Trophoblast cell (in vitro differentiated cells and primary cell): ENCODE results near the gene FSTL4.

Experiments used
- DNase-seq, 2 donors: peaks; one replicate each; pipeline ENCODE4 v3.0.0-alpha.2; 2016
- H2AFZ ChIP-seq: 2 replicates; pipeline ENCODE4 v1.6.1; 2013; ENCODE audit warnings: low read length, moderate library complexity, mild to moderate bottlenecking; ENCODE audit not compliant: insufficient read depth, poor library complexity
- H2AK5ac ChIP-seq: 2 replicates; pipeline ENCODE4 v1.6.1; 2013; ENCODE audit warnings: mild to moderate bottlenecking, low read length
- H2BK120ac ChIP-seq: 2 replicates; pipeline ENCODE4 v1.6.1; 2013; ENCODE audit warnings: low read length, mild to moderate bottlenecking, moderate library complexity; ENCODE audit not compliant: insufficient read depth, poor library complexity
- H2BK12ac ChIP-seq: 2 replicates; pipeline ENCODE4 v1.6.1; 2013; ENCODE audit warnings: mild to moderate bottlenecking, low read length, moderate library complexity
- H2BK5ac ChIP-seq: 2 replicates; pipeline ENCODE4 v1.6.1; 2013; ENCODE audit warnings: low read length, low read depth, moderate library complexity, mild to moderate bottlenecking; ENCODE audit not compliant: poor library complexity
- H3K14ac ChIP-seq: 2 replicates; pipeline ENCODE4 v1.6.1; 2013; ENCODE audit warnings: mild to moderate bottlenecking, low read length
- H3K18ac ChIP-seq: 2 replicates; pipeline ENCODE4 v1.6.1; 2013; ENCODE audit warnings: mild to moderate bottlenecking, low read length
- H3K23ac ChIP-seq: 2 replicates; pipeline ENCODE4 v1.6.1; 2013; ENCODE audit warnings: low read length
- H3K27ac ChIP-seq: 2 replicates; pipeline ENCODE4 v1.5.1; 2013; ENCODE audit warnings: low read depth, mild to moderate bottlenecking, inconsistent platforms, low read length, moderate library complexity
- H3K27me3 ChIP-seq: 2 replicates; pipeline ENCODE4 v1.6.1; 2013; ENCODE audit warnings: inconsistent platforms, mild to moderate bottlenecking, low read length, moderate library complexity; ENCODE audit not compliant: insufficient read depth
- H3K36me3 ChIP-seq, 2 experiments: 1 replicate in 1 of 2; 2 replicates in 1 of 2; pipeline ENCODE4 v1.6.1; 2013; ENCODE audit warnings: low read length in 2 of 2, mild to moderate bottlenecking in 2 of 2, moderate library complexity in 1 of 2; ENCODE audit not compliant: insufficient read depth in 2 of 2, control insufficient read depth in 1 of 2
- H3K4ac ChIP-seq: 2 replicates; pipeline ENCODE4 v1.6.1; 2013; ENCODE audit warnings: low read depth, mild to moderate bottlenecking, low read length, moderate library complexity
- H3K4me1 ChIP-seq, 2 experiments: 1 replicate in 1 of 2; 2 replicates in 1 of 2; pipeline ENCODE4 v1.6.1; 2013; ENCODE audit warnings: low read length in 2 of 2, mild to moderate bottlenecking in 2 of 2, moderate library complexity in 1 of 2; ENCODE audit not compliant: insufficient read depth in 2 of 2, control insufficient read depth in 1 of 2
- H3K4me2 ChIP-seq: 2 replicates; pipeline ENCODE4 v1.6.1; 2013; ENCODE audit warnings: inconsistent platforms, mild to moderate bottlenecking, low read length, moderate library complexity
- H3K4me3 ChIP-seq: 2 replicates; pipeline ENCODE4 v1.5.1; 2013; ENCODE audit warnings: mild to moderate bottlenecking, low read depth, low read length, inconsistent platforms
- H3K79me1 ChIP-seq: one replicate; pipeline ENCODE4 v1.6.1; 2013; ENCODE audit warnings: low read length
- H3K79me2 ChIP-seq: 2 replicates; pipeline ENCODE4 v1.6.1; 2013; ENCODE audit warnings: low read length, mild to moderate bottlenecking; ENCODE audit not compliant: control insufficient read depth, insufficient read depth, poor library complexity
- H3K9ac ChIP-seq: 2 replicates; pipeline ENCODE4 v1.6.1; 2013; ENCODE audit warnings: mild to moderate bottlenecking, low read length
- H3K9me3 ChIP-seq: 2 replicates; pipeline ENCODE4 v1.6.1; 2013; ENCODE audit warnings: low read depth, mild to moderate bottlenecking, control low read depth, inconsistent platforms, low read length; ENCODE audit not compliant: insufficient read depth
- H4K12ac ChIP-seq: 2 replicates; pipeline ENCODE4 v1.6.1; 2013; ENCODE audit warnings: low read depth, mild to moderate bottlenecking, low read length, moderate library complexity
- H4K8ac ChIP-seq: 2 replicates; pipeline ENCODE4 v1.6.1; 2013; ENCODE audit warnings: low read depth, mild to moderate bottlenecking, low read length, moderate library complexity
- H4K91ac ChIP-seq: one replicate; pipeline ENCODE4 v1.6.1; 2013; ENCODE audit warnings: low read depth, mild to moderate bottlenecking, low read length, moderate library complexity
- WGBS: extraction: QIAGEN DNeasy Blood & Tissue Kit; methylation state at CpG from one replicate; pipeline ENCODE4 v1.1.7; 2013; ENCODE audit warnings: missing lambda C conversion rate; ENCODE audit not compliant: insufficient read length, insufficient coverage; ENCODE audit errors: extremely low coverage; 5-methylcytosine and 5-hydroxymethylcytosine counted together

FSTL4 gene

GRCh38 chr5:133458435-133458834 is 153.9 kb downstream of the FSTL4 start:
- H3K36me3 ChIP-seq, result no peaks in the 10 kb centered on the region
- no peak overlapping the region for H3K9ac ChIP-seq
- no peak overlapping the region for H3K27ac ChIP-seq
- no peak for DNase-seq
- no peak overlapping the region for H2AK5ac ChIP-seq
- H3K4me3 ChIP-seq, result no peak overlapping the region
- no peak overlapping the region for H2BK120ac ChIP-seq
- no peak overlapping the region for H4K8ac ChIP-seq
- H3K23ac ChIP-seq, result no peak overlapping the region
- no peak overlapping the region for H3K4me2 ChIP-seq
- no peak overlapping the region for H2AFZ ChIP-seq
- no peak overlapping the region for H3K18ac ChIP-seq
- H3K4ac ChIP-seq, result no peak overlapping the region
- H3K79me1 ChIP-seq, result no peaks in the 10 kb centered on the region
- H3K9me3 ChIP-seq, result no peaks in the 10 kb centered on the region
- no peak overlapping the region for H4K91ac ChIP-seq
- no peaks in the 10 kb centered on the region for H3K79me2 ChIP-seq
- H2BK5ac ChIP-seq, result no peak overlapping the region
- no peak overlapping the region for H4K12ac ChIP-seq
- H3K27me3 ChIP-seq, result no peaks in the 10 kb centered on the region
- WGBS, result no CpG with 5 or more reads among the region's 2 CpGs
- H3K14ac ChIP-seq, result no peak overlapping the region
- no peak overlapping the region for H2BK12ac ChIP-seq
- peaks cover 7 to 11% of the 10 kb centered on the region in 2 experiments for H3K4me1 ChIP-seq

DNA sequence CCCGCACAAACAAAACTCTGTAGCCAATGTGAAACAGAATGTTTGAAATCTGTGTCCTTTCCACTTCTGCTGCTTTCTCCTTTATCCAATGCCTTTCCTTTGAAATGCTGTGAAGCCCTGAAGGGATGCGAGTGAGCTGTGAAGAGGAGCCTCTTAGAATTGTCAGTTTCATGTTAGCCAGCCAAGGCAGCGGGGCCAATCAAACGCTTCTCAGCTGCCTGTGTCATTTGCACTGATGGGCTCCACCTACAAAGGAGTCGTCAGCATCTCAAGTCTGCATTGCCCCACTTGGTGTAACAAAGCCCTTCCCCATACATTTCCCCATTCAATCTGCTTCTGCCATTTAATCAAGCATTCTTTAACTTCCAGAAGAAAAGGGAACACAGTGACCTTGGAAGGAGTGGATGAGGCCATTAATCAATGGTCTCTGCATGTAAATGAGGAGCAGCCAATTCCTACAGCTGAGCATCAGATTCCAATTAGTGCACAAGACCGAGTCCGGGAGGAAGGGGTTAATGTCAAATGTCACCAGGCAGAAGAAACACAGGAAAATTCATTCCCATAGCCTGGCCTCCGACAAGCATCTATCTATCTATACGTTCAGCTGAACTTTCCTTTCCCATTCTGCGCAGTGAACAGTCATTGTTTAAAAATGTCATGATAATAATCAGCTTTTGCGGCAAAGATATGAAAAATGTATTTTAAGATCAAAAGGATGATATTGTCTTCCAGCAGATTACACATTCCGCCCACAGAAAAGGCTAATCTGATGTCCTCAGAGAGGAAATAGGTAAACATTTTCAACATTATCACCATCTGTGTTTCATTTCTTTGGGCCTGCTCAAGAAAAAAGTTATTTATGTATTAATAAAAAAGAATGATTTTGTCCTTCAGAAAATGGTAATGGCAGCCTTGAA is 154.6 kb downstream of the FSTL4 start:
- peak; percentile 56 to 98 for DNase-seq
- Histone ChIP-seq H3K36me3 (no peaks in the 10 kb centered on the region), H2BK12ac (no peak overlapping the region), H2BK5ac (no peak overlapping the region), H3K4me2 (no peak overlapping the region), H2BK120ac (no peak overlapping the region), H3K23ac (no peak overlapping the region), H4K12ac (no peak overlapping the region), H3K79me1 (no peaks in the 10 kb centered on the region), H4K8ac (no peak overlapping the region), H3K14ac (no peak overlapping the region), H2AFZ (no peak overlapping the region), H3K9me3 (peaks cover 1% of the 10 kb centered on the region), H3K18ac (no peak overlapping the region), H3K4me3 (no peak overlapping the region), H3K4me1 (peaks cover 7 to 11% of the 10 kb centered on the region in 2 experiments), H3K27ac (no peak overlapping the region), H3K79me2 (no peaks in the 10 kb centered on the region), H2AK5ac (no peak overlapping the region), H3K4ac (no peak overlapping the region), H4K91ac (no peak overlapping the region), H3K9ac (no peak overlapping the region), H3K27me3 (no peaks in the 10 kb centered on the region)
- WGBS, result no CpG with 5 or more reads among the region's 12 CpGs

GRCh38 chr5:133456933-133457402 is 155.4 kb downstream of the FSTL4 start:
- Histone ChIP-seq H3K14ac (no peak overlapping the region), H3K9ac (no peak overlapping the region), H4K8ac (no peak overlapping the region), H3K23ac (no peak overlapping the region), H3K4me2 (no peak overlapping the region), H3K27me3 (no peaks in the 10 kb centered on the region), H4K12ac (no peak overlapping the region), H4K91ac (no peak overlapping the region), H2BK120ac (no peak overlapping the region), H2AFZ (no peak overlapping the region), H3K18ac (no peak overlapping the region), H3K79me1 (no peaks in the 10 kb centered on the region), H3K27ac (no peak overlapping the region), H2BK12ac (no peak overlapping the region), H3K4me1 (peaks cover 7 to 11% of the 10 kb centered on the region in 2 experiments), H2BK5ac (no peak overlapping the region), H3K4ac (no peak overlapping the region), H3K4me3 (no peak overlapping the region), H3K9me3 (peaks cover 1% of the 10 kb centered on the region), H3K36me3 (no peaks in the 10 kb centered on the region), H2AK5ac (no peak overlapping the region), H3K79me2 (no peaks in the 10 kb centered on the region)
- WGBS, result no CpG with 5 or more reads among the region's 4 CpGs
- DNase-seq, result peak; percentile 68 to 83

- Histone ChIP-seq H4K8ac (no peak overlapping the region), H2BK120ac (peak overlapping the region; percentile 23), H2BK5ac (no peak overlapping the region), H4K91ac (no peak overlapping the region), H3K18ac (no peak overlapping the region), H2BK12ac (no peak overlapping the region), H3K36me3 (no peaks in the 10 kb centered on the region), H3K14ac (no peak overlapping the region), H3K79me1 (no peaks in the 10 kb centered on the region), H3K9ac (no peak overlapping the region), H3K9me3 (peaks cover 1% of the 10 kb centered on the region), H3K4ac (no peak overlapping the region), H3K4me3 (no peak overlapping the region), H3K4me2 (no peak overlapping the region), H2AFZ (no peak overlapping the region), H4K12ac (no peak overlapping the region), H2AK5ac (no peak overlapping the region), H3K4me1 (peaks cover 7 to 11% of the 10 kb centered on the region in 2 experiments), H3K27me3 (no peaks in the 10 kb centered on the region), H3K27ac (no peak overlapping the region), H3K23ac (no peak overlapping the region), H3K79me2 (no peaks in the 10 kb centered on the region)
- no CpG with 5 or more reads among the region's 5 CpGs for WGBS
- DNase-seq, result no peak
These were observed 156.7 kb downstream of the FSTL4 start for GRCh38 chr5:133455676-133456075.
